ENCODE measurements around the gene KCNJ3. TPM values are rescaled to one million over a fixed set of nuclear protein-coding genes. Genes with fewer than 3 reads are reported as not detected.

Gene KCNJ3
- total RNA-seq, 1 donor from 2014 or later = 1.5 TPM

DNA sequence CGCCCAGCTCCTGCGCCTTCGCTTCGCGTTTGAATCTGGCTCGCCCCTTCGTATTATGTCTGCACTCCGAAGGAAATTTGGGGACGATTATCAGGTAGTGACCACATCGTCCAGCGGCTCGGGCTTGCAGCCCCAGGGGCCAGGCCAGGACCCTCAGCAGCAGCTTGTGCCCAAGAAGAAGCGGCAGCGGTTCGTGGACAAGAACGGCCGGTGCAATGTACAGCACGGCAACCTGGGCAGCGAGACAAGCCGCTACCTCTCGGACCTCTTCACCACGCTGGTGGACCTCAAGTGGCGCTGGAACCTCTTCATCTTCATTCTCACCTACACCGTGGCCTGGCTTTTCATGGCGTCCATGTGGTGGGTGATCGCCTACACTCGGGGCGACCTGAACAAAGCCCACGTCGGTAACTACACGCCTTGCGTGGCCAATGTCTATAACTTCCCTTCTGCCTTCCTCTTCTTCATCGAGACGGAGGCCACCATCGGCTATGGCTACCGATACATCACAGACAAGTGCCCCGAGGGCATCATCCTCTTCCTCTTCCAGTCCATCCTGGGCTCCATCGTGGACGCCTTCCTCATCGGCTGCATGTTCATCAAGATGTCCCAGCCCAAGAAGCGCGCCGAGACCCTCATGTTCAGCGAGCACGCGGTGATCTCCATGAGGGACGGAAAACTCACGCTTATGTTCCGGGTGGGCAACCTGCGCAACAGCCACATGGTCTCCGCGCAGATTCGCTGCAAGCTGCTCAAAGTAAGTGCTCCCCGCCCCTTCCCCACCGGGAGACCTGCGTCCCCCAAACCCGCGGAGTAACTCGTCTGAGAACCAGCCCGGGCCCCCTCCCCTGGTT is 453 bp downstream of the KCNJ3 start:
- intact Hi-C loops (cut with DNase I) = loop anchor here (10.0 kb wide), 1 partner anchor 244 kb away; no protein-coding TSS in a partner anchor
- H3K27me3 ChIP-seq = no peaks in the 10 kb centered on the region
- H3K4me1 ChIP-seq = no peaks in the 10 kb centered on the region
- H3K9me3 ChIP-seq = no peaks in the 10 kb centered on the region
- no peaks in the 10 kb centered on the region for H3K36me3 ChIP-seq
- H3K27ac ChIP-seq = peak overlapping the region; percentile 10 to 20
- no peak for DNase-seq (ENCODE audit: low spot score in 2 of 2)
- TF ChIP-seq, protein P1, sequence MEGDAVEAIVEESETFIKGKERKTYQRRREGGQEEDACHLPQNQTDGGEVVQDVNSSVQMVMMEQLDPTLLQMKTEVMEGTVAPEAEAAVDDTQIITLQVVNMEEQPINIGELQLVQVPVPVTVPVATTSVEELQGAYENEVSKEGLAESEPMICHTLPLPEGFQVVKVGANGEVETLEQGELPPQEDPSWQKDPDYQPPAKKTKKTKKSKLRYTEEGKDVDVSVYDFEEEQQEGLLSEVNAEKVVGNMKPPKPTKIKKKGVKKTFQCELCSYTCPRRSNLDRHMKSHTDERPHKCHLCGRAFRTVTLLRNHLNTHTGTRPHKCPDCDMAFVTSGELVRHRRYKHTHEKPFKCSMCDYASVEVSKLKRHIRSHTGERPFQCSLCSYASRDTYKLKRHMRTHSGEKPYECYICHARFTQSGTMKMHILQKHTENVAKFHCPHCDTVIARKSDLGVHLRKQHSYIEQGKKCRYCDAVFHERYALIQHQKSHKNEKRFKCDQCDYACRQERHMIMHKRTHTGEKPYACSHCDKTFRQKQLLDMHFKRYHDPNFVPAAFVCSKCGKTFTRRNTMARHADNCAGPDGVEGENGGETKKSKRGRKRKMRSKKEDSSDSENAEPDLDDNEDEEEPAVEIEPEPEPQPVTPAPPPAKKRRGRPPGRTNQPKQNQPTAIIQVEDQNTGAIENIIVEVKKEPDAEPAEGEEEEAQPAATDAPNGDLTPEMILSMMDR (IDR thresholded peaks at IDR 0.05) = no peak
- H3K4me3 ChIP-seq = peak overlapping the region; percentile 64 to 75

DNA sequence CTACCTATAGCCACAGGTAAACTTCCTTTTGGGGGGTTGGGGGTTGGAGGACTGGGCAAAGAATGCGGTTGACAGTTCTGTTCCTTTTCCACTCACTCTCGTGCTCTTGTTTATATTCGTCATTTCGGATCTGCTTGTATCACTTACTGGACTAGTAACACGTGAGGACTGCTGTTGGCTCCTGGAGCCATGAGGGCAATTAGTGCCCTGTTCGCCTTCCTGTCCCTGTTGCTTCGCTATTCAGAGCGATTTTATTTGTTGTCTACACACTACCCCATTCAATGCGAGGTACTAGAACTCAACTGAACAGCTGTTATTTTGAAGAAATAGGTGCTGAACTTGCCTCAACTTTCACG is 1.1 kb downstream of the KCNJ3 start:
- intact Hi-C loops (cut with DNase I) = loop anchor here (10.0 kb wide), 1 partner anchor 245 kb away; no protein-coding TSS in a partner anchor
- Histone ChIP-seq H3K36me3 (no peaks in the 10 kb centered on the region), H3K9me3 (no peaks in the 10 kb centered on the region), H3K4me1 (no peaks in the 10 kb centered on the region), H3K27ac (peak overlapping the region; percentile 10 to 20), H3K4me3 (peak overlapping the region; percentile 64 to 75), H3K27me3 (no peaks in the 10 kb centered on the region)
- TF ChIP-seq, protein P1 (IDR thresholded peaks at IDR 0.05) = no peak
- DNase-seq (ENCODE audit: low spot score in 2 of 2) = no peak

DNA sequence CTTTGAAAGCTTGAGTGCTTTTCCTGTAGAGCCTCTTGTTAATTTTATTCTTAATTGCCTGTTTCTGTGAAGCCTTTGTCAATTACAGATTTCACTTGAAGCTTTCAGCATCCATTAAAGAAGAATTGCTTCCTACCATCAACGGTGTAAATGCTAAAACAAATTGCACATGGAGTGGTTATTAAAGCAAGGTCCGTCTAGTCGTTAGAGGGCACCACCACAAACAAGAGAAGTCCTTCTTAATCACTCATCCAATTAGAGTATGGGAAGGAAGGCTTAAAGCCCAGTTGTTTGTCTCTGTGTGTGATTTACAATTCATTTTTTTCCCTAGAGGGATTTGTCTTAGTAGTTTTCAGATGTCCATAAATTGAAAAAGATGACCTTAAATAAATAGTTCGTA is 1.6 kb downstream of the KCNJ3 start:
- no peak for DNase-seq (ENCODE audit: low spot score in 2 of 2)
- TF ChIP-seq, protein P1 (IDR thresholded peaks at IDR 0.05) = peak in 1 of 3 experiments; percentile 13
- H3K27ac ChIP-seq = no peak overlapping the region
- peak overlapping the region in 1 of 2 donors; percentile 75 for H3K4me3 ChIP-seq
- H3K4me1 ChIP-seq = no peaks in the 10 kb centered on the region
- H3K36me3 ChIP-seq = no peaks in the 10 kb centered on the region
- intact Hi-C loops (cut with DNase I) = no loop called here
- H3K27me3 ChIP-seq = no peaks in the 10 kb centered on the region
- no peaks in the 10 kb centered on the region for H3K9me3 ChIP-seq

DNA sequence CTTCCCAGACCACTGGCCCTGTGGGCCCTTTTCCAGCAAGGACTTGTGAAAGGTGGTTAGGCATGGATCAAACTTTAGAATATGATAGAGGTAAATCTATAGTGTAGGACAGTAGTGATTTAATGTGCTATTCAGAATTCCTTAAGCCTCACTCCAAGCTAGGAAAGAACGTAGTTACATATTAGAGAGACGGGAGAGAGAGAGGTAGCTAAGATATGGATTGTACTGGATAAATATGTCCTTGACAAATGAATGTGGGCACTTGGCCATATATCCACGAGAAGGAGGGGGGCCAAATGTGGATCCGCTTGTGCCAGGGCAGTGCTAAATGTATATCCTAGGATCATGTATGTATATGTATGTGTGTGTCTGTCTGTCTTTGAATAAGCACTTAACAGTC is 6.5 kb downstream of the KCNJ3 start:
- TF ChIP-seq, protein P1 (IDR thresholded peaks at IDR 0.05) = no peak
- Histone ChIP-seq H3K27me3 (no peaks in the 10 kb centered on the region), H3K36me3 (no peaks in the 10 kb centered on the region), H3K27ac (no peak overlapping the region), H3K9me3 (no peaks in the 10 kb centered on the region), H3K4me3 (no peak overlapping the region), H3K4me1 (no peaks in the 10 kb centered on the region)
- intact Hi-C loops (cut with DNase I) = no loop called here
- DNase-seq (ENCODE audit: low spot score in 2 of 2) = no peak

DNA sequence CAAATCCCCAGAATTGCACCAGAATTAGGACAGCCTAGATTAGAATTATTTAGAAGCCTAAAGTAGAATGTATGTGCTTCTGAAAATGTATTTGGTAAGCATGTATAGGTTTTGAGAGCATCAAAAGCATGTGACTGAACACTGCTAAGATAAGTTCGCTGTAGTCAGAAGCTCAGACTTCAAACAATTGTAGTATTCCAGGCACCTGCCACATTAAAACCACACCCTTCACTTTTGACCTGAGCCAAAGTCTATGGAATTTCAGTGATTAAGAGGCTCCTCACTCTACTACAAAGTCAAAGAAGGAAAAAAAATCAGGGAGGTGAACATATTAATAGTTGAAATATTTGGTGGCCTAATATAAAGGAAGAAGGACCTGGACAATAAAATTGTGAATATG is 8.2 kb downstream of the KCNJ3 start:
- TF ChIP-seq, protein P1 (IDR thresholded peaks at IDR 0.05) = no peak
- Histone ChIP-seq H3K27ac (no peak overlapping the region), H3K4me3 (no peak overlapping the region), H3K27me3 (no peaks in the 10 kb centered on the region), H3K4me1 (no peaks in the 10 kb centered on the region), H3K36me3 (no peaks in the 10 kb centered on the region), H3K9me3 (no peaks in the 10 kb centered on the region)
- intact Hi-C loops (cut with DNase I) = no loop called here
- DNase-seq (ENCODE audit: low spot score in 2 of 2) = no peak
